Mesothelial cell of epicardium (in vitro differentiated cells): ENCODE results near the gene PTPRR. TPM values are rescaled to one million over a fixed set of nuclear protein-coding genes. Genes with fewer than 3 reads are reported as not detected.
A peak's percentile ranks its signal among the peaks of the same experiment; 100 is the strongest.

Experiments
- DNase-seq, 2 experiments: peaks; one replicate each; pipeline ENCODE4 v3.0.0; 2021; ENCODE audit warnings: low spot score in 2 of 2; ENCODE audit not compliant: unreplicated experiment in 2 of 2
- H3K27ac Mint-ChIP-seq: 2 replicates; pipeline ENCODE4 v1.8.0; 2021; ENCODE audit warnings: mixed read lengths
- H3K27me3 Mint-ChIP-seq: 2 replicates; pipeline ENCODE4 v1.8.0; 2021; ENCODE audit warnings: low read depth, mixed read lengths
- H3K36me3 Mint-ChIP-seq: 2 replicates; pipeline ENCODE4 v1.8.0; 2021; ENCODE audit warnings: mixed read lengths
- H3K4me1 Mint-ChIP-seq: 2 replicates; pipeline ENCODE4 v1.8.0; 2021; ENCODE audit warnings: mixed read lengths
- H3K4me3 Mint-ChIP-seq: 2 replicates; pipeline ENCODE4 v1.8.0; 2021; ENCODE audit warnings: mild to moderate bottlenecking, moderate library complexity, mixed read lengths
- H3K9me3 Mint-ChIP-seq: 2 replicates; pipeline ENCODE4 v1.8.0; 2021; ENCODE audit warnings: mixed read lengths
- CTCF ChIP-seq: fragments of 200-600 bp; sonication (generic); IDR thresholded peaks from one replicate; pipeline ENCODE4 v1.5.0; 2021; ENCODE audit warnings: antibody characterized with exemption; ENCODE audit not compliant: unreplicated experiment
- total RNA-seq: library from RNA; stranded (reverse); gene quantifications from 3 replicates; pipeline ENCODE4 v1.2.1, GENCODE V29; 2021

PTPRR gene
- total RNA-seq, 1 donor from 2014 or later = 0.38 TPM

- H3K4me1 Mint-ChIP-seq = peaks cover 19% of the 10 kb centered on the region
- peak in 1 of 2 experiments; percentile 42 for DNase-seq
- H3K9me3 Mint-ChIP-seq = peaks cover 4% of the 10 kb centered on the region
- H3K36me3 Mint-ChIP-seq = no peaks in the 10 kb centered on the region
- no peak for TF ChIP-seq CTCF
- H3K27ac Mint-ChIP-seq = peak overlapping the region; percentile 51
- H3K4me3 Mint-ChIP-seq = peak overlapping the region; percentile 79
- peaks cover 59% of the 10 kb centered on the region for H3K27me3 Mint-ChIP-seq
These were observed 310.6 kb downstream of the PTPRR start for GRCh38 chr12:70609739-70610491.

GRCh38 chr12:70609203-70609602, 311.3 kb downstream of the PTPRR start:
- Mint-ChIP-seq H3K27me3 (peaks cover 59% of the 10 kb centered on the region), H3K4me3 (peak overlapping the region; percentile 79), H3K36me3 (no peaks in the 10 kb centered on the region), H3K9me3 (peaks cover 8% of the 10 kb centered on the region), H3K4me1 (peaks cover 19% of the 10 kb centered on the region), H3K27ac (no peak overlapping the region)
- no peak for DNase-seq
- TF ChIP-seq CTCF = no peak

GRCh38 chr12:70608184-70608583, 312.4 kb downstream of the PTPRR start:
- H3K27ac Mint-ChIP-seq = no peak overlapping the region
- H3K9me3 Mint-ChIP-seq = peaks cover 8% of the 10 kb centered on the region
- H3K27me3 Mint-ChIP-seq = peaks cover 52% of the 10 kb centered on the region
- DNase-seq = no peak
- H3K4me3 Mint-ChIP-seq = no peak overlapping the region
- peaks cover 19% of the 10 kb centered on the region for H3K4me1 Mint-ChIP-seq
- TF ChIP-seq CTCF = no peak
- no peaks in the 10 kb centered on the region for H3K36me3 Mint-ChIP-seq

GRCh38 chr12:70607107-70607506, 313.4 kb downstream of the PTPRR start:
- peaks cover 42% of the 10 kb centered on the region for H3K27me3 Mint-ChIP-seq
- no peak overlapping the region for H3K27ac Mint-ChIP-seq
- H3K4me1 Mint-ChIP-seq = peaks cover 19% of the 10 kb centered on the region
- no peak for DNase-seq
- TF ChIP-seq CTCF = no peak
- no peaks in the 10 kb centered on the region for H3K36me3 Mint-ChIP-seq
- H3K9me3 Mint-ChIP-seq = peaks cover 8% of the 10 kb centered on the region
- H3K4me3 Mint-ChIP-seq = no peak overlapping the region

GRCh38 chr12:70605976-70606375, 314.6 kb downstream of the PTPRR start:
- no peak for TF ChIP-seq CTCF
- Mint-ChIP-seq H3K4me1 (peaks cover 11% of the 10 kb centered on the region), H3K9me3 (peaks cover 8% of the 10 kb centered on the region), H3K36me3 (no peaks in the 10 kb centered on the region), H3K4me3 (no peak overlapping the region), H3K27ac (no peak overlapping the region), H3K27me3 (peaks cover 35% of the 10 kb centered on the region)
- DNase-seq = no peak

GRCh38 chr12:70604662-70605061, 315.9 kb downstream of the PTPRR start:
- Mint-ChIP-seq H3K27ac (no peak overlapping the region), H3K36me3 (no peaks in the 10 kb centered on the region), H3K4me1 (peaks cover 7% of the 10 kb centered on the region), H3K27me3 (peaks cover 24% of the 10 kb centered on the region), H3K9me3 (peaks cover 8% of the 10 kb centered on the region), H3K4me3 (no peak overlapping the region)
- no peak for DNase-seq
- no peak for TF ChIP-seq CTCF
